Right lobe of liver (tissue), 6 donors: ENCODE measurements around the gene SLC18B1. TPM values are rescaled to one million over a fixed set of nuclear protein-coding genes. Genes with fewer than 3 reads are reported as not detected.

ENCODE experiments used
- ATAC-seq, 4 donors: fragments of 200-7000 bp; cut with Tn5 transposase; one replicate each; pipeline ENCODE4 v1.9.1; 2020; ENCODE audit warnings: mild to moderate bottlenecking in 4 of 4, moderate library complexity in 4 of 4
- DNase-seq, 3 donors: peaks; one replicate each; pipeline ENCODE4 v3.0.0-alpha.2; 2020
- H3K27ac ChIP-seq, 3 donors: fragments of 200-600 bp; one replicate each; pipeline ENCODE4 v1.8.0; 2022
- H3K27me3 ChIP-seq, 2 donors: fragments of 200-600 bp; one replicate each; pipeline ENCODE4 v1.8.0; 2022
- H3K36me3 ChIP-seq, 4 donors: fragments of 200-600 bp; sonication (generic) in 1 of 4; one replicate each; pipeline versions ENCODE4 v1.5.1 to v1.8.0; 2017 to 2022; ENCODE audit warnings: control low read depth in 1 of 4
- H3K4me1 ChIP-seq, 4 donors: fragments of 200-600 bp; sonication (generic) in 1 of 4; one replicate each; pipeline versions ENCODE4 v1.5.1 to v1.8.0; 2017 to 2022; ENCODE audit warnings: control low read depth in 1 of 4
- H3K4me3 ChIP-seq, 3 donors: fragments of 200-600 bp; one replicate each; pipeline ENCODE4 v1.8.0; 2022
- H3K9me3 ChIP-seq, 4 donors: fragments of 200-600 bp; sonication (generic) in 1 of 4; one replicate each; pipeline versions ENCODE4 v1.5.1 to v1.8.0; 2017 to 2022; ENCODE audit warnings: control low read depth in 1 of 4
- CTCF ChIP-seq, 4 donors: fragments of 200-600 bp in 3 of 4; fragments of 450-650 bp in 1 of 4; IDR thresholded peaks; one replicate each; pipeline versions ENCODE4 v1.5.1 to v1.8.0; 2016 to 2022; ENCODE audit warnings: antibody characterized with exemption in 4 of 4, mild to moderate bottlenecking in 2 of 4
- POLR2A ChIP-seq: fragments of 450-650 bp; IDR thresholded peaks from one replicate; pipeline ENCODE4 v1.6.1; 2017; ENCODE audit warnings: antibody characterized with exemption, mild to moderate bottlenecking
- WGBS: methylation state at CpG from one replicate; pipeline ENCODE4 v1.1.6; 2018; ENCODE audit warnings: low coverage, low lambda C conversion rate; ENCODE audit not compliant: insufficient coverage; ENCODE audit errors: missing lambda C conversion rate; 5-methylcytosine and 5-hydroxymethylcytosine counted together
- intact Hi-C, 2 donors: fragments of 100-400 bp; cut with DNase I; formaldehyde crosslinking; loops; one replicate each; pipeline versions ENCODE4 v1.11.2 to v1.14.1; 2022
- total RNA-seq, 6 experiments: library from RNA; depleted of rRNA in 2 of 6; stranded (reverse); fragments of >200 nt in 2 of 6; fragmentation: NEBNext Ultra II Directional in 3 of 6; extraction: Animal tissue kit (Norgen Biotek cat#: 25700) in 3 of 6; gene quantifications; one replicate each; pipeline versions ENCODE4 v1.1.0 to v1.2.4, GENCODE V29; 2016 to 2023
- donor health status: DM: no; HTN: yes; CAD: no.
- donor health status: DM: no; HTN: no; CAD: no.
- donor health status: DM: no; HTN: no; CAD: no.
- donor health status: DM: no; HTN: yes; CAD: no.
- donor health status: DM: no; HTN: yes; CAD: no.

Gene SLC18B1
- total RNA-seq, 6 experiments from 2014 or later: 2.9 to 6.1 (median 4.2) TPM

- peaks cover 0 to 21% (median 0%) of the 10 kb centered on the region in 4 donors for H3K4me1 ChIP-seq
These were observed 19.3 kb upstream of the SLC18B1 start for GRCh38 chr6:132817554-132818403.

GRCh38 chr6:132816660-132817059, 18.2 kb upstream of the SLC18B1 start:
- H3K4me1 ChIP-seq: peaks cover 0 to 30% (median 0%) of the 10 kb centered on the region in 4 donors
- no peaks in the 10 kb centered on the region for H3K9me3 ChIP-seq
- H3K4me3 ChIP-seq: no peak overlapping the region
- H3K27ac ChIP-seq: no peak overlapping the region
- no peaks in the 10 kb centered on the region for H3K27me3 ChIP-seq
- ATAC-seq (no peak), DNase-seq (no peak)
- intact Hi-C loops: no loop called here
- WGBS: 56% methylated on average over 3 of the region's 4 CpGs
- TF ChIP-seq POLR2A (no peak), CTCF (IDR thresholded peaks at IDR 0.05) (no peak)
- H3K36me3 ChIP-seq: peaks cover 0 to 37% (median 25%) of the 10 kb centered on the region in 4 donors

More at GRCh38 chr6:132817554-132818403, 19.3 kb upstream of the SLC18B1 start:
- DNase-seq (no peak), ATAC-seq (no peak)
- H3K27me3 ChIP-seq: no peaks in the 10 kb centered on the region
- H3K9me3 ChIP-seq: no peaks in the 10 kb centered on the region
- H3K4me3 ChIP-seq: no peak overlapping the region
- H3K36me3 ChIP-seq: peaks cover 0 to 37% (median 25%) of the 10 kb centered on the region in 4 donors
- TF ChIP-seq POLR2A: no peak
- TF ChIP-seq CTCF (IDR thresholded peaks at IDR 0.05): no peak
- intact Hi-C loops: no loop called here
- WGBS: 89% methylated on average over 10 of the region's 10 CpGs
- H3K27ac ChIP-seq: no peak overlapping the region

- TF ChIP-seq POLR2A (no peak), CTCF (IDR thresholded peaks at IDR 0.05) (no peak)
- intact Hi-C loops: no loop called here
- under 1% methylated on average over 27 of the region's 27 CpGs for WGBS
These were observed 16.5 kb upstream of the SLC18B1 start for GRCh38 chr6:132814716-132815570.

GRCh38 chr6:132813173-132813856, 14.9 kb upstream of the SLC18B1 start:
- DNase-seq: peak; percentile 40 to 67 (median 61)
- H3K9me3 ChIP-seq: no peaks in the 10 kb centered on the region
- H3K36me3 ChIP-seq: peaks cover 0 to 25% (median 18%) of the 10 kb centered on the region in 4 donors
- peak; percentile 33 to 60 (median 44) for ATAC-seq
- TF ChIP-seq POLR2A: peak; percentile 51
- no peak for TF ChIP-seq CTCF (IDR thresholded peaks at IDR 0.05)
- peaks cover 0 to 36% (median 2%) of the 10 kb centered on the region in 4 donors for H3K4me1 ChIP-seq
- intact Hi-C loops: no loop called here
- peak overlapping the region; percentile 89 to 96 (median 94) for H3K4me3 ChIP-seq
- peak overlapping the region; percentile 96 to 97 (median 96) for H3K27ac ChIP-seq
- WGBS: 0% methylated on average over 26 of the region's 27 CpGs
- H3K27me3 ChIP-seq: no peaks in the 10 kb centered on the region

More at GRCh38 chr6:132814716-132815570, 16.5 kb upstream of the SLC18B1 start:
- Histone ChIP-seq H3K4me3 (peak overlapping the region; percentile 82 to 94 (median 89)), H3K4me1 (peaks cover 0 to 36% (median 2%) of the 10 kb centered on the region in 4 donors), H3K9me3 (no peaks in the 10 kb centered on the region), H3K27me3 (no peaks in the 10 kb centered on the region), H3K36me3 (peaks cover 0 to 37% (median 25%) of the 10 kb centered on the region in 4 donors), H3K27ac (peak overlapping the region; percentile 35 to 63 (median 44))
- peak in 1 of 3 donors; percentile 59 for DNase-seq
- ATAC-seq: no peak
